Measurements from ENCODE around the gene CHMP2A. TPM values are rescaled to one million over a fixed set of nuclear protein-coding genes. Genes with fewer than 3 reads are reported as not detected.

CHMP2A gene
- total and polyA plus RNA-seq, 2 experiments from 2014 or later = 88.4 to 196 TPM

GRCh38 chr19:58521651-58522050, 33.3 kb downstream of the CHMP2A start:
- TF ChIP-seq, protein P1, sequence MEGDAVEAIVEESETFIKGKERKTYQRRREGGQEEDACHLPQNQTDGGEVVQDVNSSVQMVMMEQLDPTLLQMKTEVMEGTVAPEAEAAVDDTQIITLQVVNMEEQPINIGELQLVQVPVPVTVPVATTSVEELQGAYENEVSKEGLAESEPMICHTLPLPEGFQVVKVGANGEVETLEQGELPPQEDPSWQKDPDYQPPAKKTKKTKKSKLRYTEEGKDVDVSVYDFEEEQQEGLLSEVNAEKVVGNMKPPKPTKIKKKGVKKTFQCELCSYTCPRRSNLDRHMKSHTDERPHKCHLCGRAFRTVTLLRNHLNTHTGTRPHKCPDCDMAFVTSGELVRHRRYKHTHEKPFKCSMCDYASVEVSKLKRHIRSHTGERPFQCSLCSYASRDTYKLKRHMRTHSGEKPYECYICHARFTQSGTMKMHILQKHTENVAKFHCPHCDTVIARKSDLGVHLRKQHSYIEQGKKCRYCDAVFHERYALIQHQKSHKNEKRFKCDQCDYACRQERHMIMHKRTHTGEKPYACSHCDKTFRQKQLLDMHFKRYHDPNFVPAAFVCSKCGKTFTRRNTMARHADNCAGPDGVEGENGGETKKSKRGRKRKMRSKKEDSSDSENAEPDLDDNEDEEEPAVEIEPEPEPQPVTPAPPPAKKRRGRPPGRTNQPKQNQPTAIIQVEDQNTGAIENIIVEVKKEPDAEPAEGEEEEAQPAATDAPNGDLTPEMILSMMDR (IDR thresholded peaks at IDR 0.05; ENCODE audit: poor library complexity) = no peak
- TF ChIP-seq EZH2 (IDR thresholded peaks at IDR 0.05; ENCODE audit: borderline replicate concordance) (no peak), EZH2phosphoT487 (IDR thresholded peaks at IDR 0.05; ENCODE audit: low read depth, severe bottlenecking, unreplicated experiment) (no peak)

DNA sequence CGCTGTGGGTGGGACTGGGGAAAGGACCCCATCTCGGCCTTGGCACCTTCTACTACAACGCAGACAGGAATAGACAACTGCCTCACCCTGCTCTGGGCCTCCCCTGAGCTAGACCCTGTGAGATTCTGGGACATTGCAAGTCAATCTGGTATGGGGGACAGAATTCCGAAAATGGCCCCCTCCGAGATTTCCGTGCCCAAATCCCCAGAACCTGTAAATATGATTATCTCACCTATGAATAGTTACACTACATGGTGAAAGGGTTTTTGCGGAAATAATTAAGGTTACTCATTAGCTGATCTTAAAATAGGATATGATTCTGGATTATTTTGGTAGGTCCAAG, 34.7 kb downstream of the CHMP2A start:
- no peak for DNase-seq (ENCODE audit: low spot score)
- TF ChIP-seq, protein P1 (IDR thresholded peaks at IDR 0.05; ENCODE audit: poor library complexity) = no peak
- TF ChIP-seq EZH2phosphoT487 (IDR thresholded peaks at IDR 0.05; ENCODE audit: low read depth, severe bottlenecking, unreplicated experiment) (no peak), EZH2 (IDR thresholded peaks at IDR 0.05; ENCODE audit: borderline replicate concordance) (no peak)
- Histone ChIP-seq H4K20me1 (ENCODE audit: insufficient read depth, poor library complexity, severe bottlenecking) (peaks cover 5% of the 10 kb centered on the region), H2AFZ (peak overlapping the region; percentile 74), H3K4me3 (peak overlapping the region; percentile 90), H3K27ac (peak overlapping the region; percentile 99), H3K9me2 (replicated peaks; ENCODE audit: insufficient read depth) (no peaks in the 10 kb centered on the region), H3K4me2 (peak overlapping the region; percentile 99), H3K4me1 (ENCODE audit: insufficient read depth) (peaks cover 18% of the 10 kb centered on the region), H3K79me2 (peaks cover 36% of the 10 kb centered on the region), H3K36me3 (replicated peaks; ENCODE audit: insufficient read depth, low read depth) (no peaks in the 10 kb centered on the region), H3K9me3 (ENCODE audit: low read depth) (no peaks in the 10 kb centered on the region), H3K27me3 (no peaks in the 10 kb centered on the region)
- WGBS (ENCODE audit: low lambda C conversion rate, missing lambda C conversion rate) = 32% methylated on average over 7 of the region's 7 CpGs

More at GRCh38 chr19:58521651-58522050, 33.3 kb downstream of the CHMP2A start:
- WGBS (ENCODE audit: low lambda C conversion rate, missing lambda C conversion rate) = 69% methylated on average over 4 of the region's 4 CpGs
- no peak overlapping the region for H3K4me3 ChIP-seq
- H3K9me2 ChIP-seq (replicated peaks; ENCODE audit: insufficient read depth) = no peaks in the 10 kb centered on the region
- H3K36me3 ChIP-seq (replicated peaks; ENCODE audit: insufficient read depth, low read depth) = no peaks in the 10 kb centered on the region
- H3K4me1 ChIP-seq (ENCODE audit: insufficient read depth) = peaks cover 18% of the 10 kb centered on the region
- peak overlapping the region; percentile 7 for H2AFZ ChIP-seq
- no peaks in the 10 kb centered on the region for H3K9me3 ChIP-seq (ENCODE audit: low read depth)
- peak overlapping the region; percentile 25 for H3K4me2 ChIP-seq
- H3K27ac ChIP-seq = peak overlapping the region; percentile 99
- DNase-seq (ENCODE audit: low spot score) = no peak
- H3K27me3 ChIP-seq = no peaks in the 10 kb centered on the region
- peaks cover 22% of the 10 kb centered on the region for H3K79me2 ChIP-seq
- H4K20me1 ChIP-seq (ENCODE audit: insufficient read depth, poor library complexity, severe bottlenecking) = peaks cover 5% of the 10 kb centered on the region

GRCh38 chr19:58519355-58520256, 35.3 kb downstream of the CHMP2A start, which contains the start of gene ZBTB45:
Gene ZBTB45 (minus strand): TSS chr19:58519810. CDS start chr19:58517673, 2,137 bp downstream.
- H3K79me2 ChIP-seq = peaks cover 42% of the 10 kb centered on the region
- TF ChIP-seq EZH2phosphoT487 (IDR thresholded peaks at IDR 0.05; ENCODE audit: low read depth, severe bottlenecking, unreplicated experiment) (no peak), EZH2 (IDR thresholded peaks at IDR 0.05; ENCODE audit: borderline replicate concordance) (no peak)
- TF ChIP-seq, protein P1 (IDR thresholded peaks at IDR 0.05; ENCODE audit: poor library complexity) = peak; percentile 96
- H2AFZ ChIP-seq = peak within 1 kb of the TSS; percentile 93
- H3K27ac ChIP-seq = peak within 1 kb of the TSS; percentile 99
- WGBS (ENCODE audit: low lambda C conversion rate, missing lambda C conversion rate) = 1% methylated on average over 64 of the region's 87 CpGs
- H3K36me3 ChIP-seq (replicated peaks; ENCODE audit: insufficient read depth, low read depth) = no peaks in the 10 kb centered on the region
- peak within 1 kb of the TSS; percentile 99 for H3K4me2 ChIP-seq
- H3K4me1 ChIP-seq (ENCODE audit: insufficient read depth) = peaks cover 21% of the 10 kb centered on the region
- peak within 1 kb of the TSS; percentile 90 for H3K4me3 ChIP-seq
- peaks cover 5% of the 10 kb centered on the region for H4K20me1 ChIP-seq (ENCODE audit: insufficient read depth, poor library complexity, severe bottlenecking)
- H3K9me3 ChIP-seq (ENCODE audit: low read depth) = no peaks in the 10 kb centered on the region
- no peaks in the 10 kb centered on the region for H3K27me3 ChIP-seq
- DNase-seq (ENCODE audit: low spot score) = peak; percentile 96
- H3K9me2 ChIP-seq (replicated peaks; ENCODE audit: insufficient read depth) = no peaks in the 10 kb centered on the region

Measured in hepatocyte (in vitro differentiated cells).